Measurements from ENCODE around the gene RNASE8. TPM values are rescaled to one million over a fixed set of nuclear protein-coding genes. Genes with fewer than 3 reads are reported as not detected.

The RNASE8 gene
- total and polyA plus RNA-seq, 2 of the 4 experiments (the other 2 are of a cell fraction) = not detected

GRCh38 chr14:21089877-21090193 lies 32.2 kb downstream of the RNASE8 start:
- Histone ChIP-seq H3K4ac (ENCODE audit: low read depth, low read length) (no peak overlapping the region), H2AFZ (replicated peaks; ENCODE audit: low read length, poor library complexity) (no peak overlapping the region), H3K9ac (ENCODE audit: low read depth, low read length) (no peak overlapping the region), H3K23ac (ENCODE audit: low read depth, low read length) (no peak overlapping the region), H2BK20ac (ENCODE audit: low read depth, low read length) (no peak overlapping the region), H3K14ac (replicated peaks; ENCODE audit: low read depth, low read length) (no peak overlapping the region), H4K20me1 (ENCODE audit: insufficient read depth, low read length) (peaks cover 6% of the 10 kb centered on the region), H3K9me1 (ENCODE audit: insufficient read depth, low read length) (peaks cover 6% of the 10 kb centered on the region; the same call in 1 of the 2 replicates), H4K8ac (ENCODE audit: low read depth in 2 of 2, low read length in 2 of 2) (no peak overlapping the region), H2AK5ac (ENCODE audit: low read depth, low read length) (no peak overlapping the region), H2BK5ac (ENCODE audit: low read depth, low read length, poor library complexity, severe bottlenecking) (no peak overlapping the region), H3K79me1 (ENCODE audit: low read depth in 1 of 2, low read length in 2 of 2) (peaks cover 3 to 12% of the 10 kb centered on the region in 2 experiments; a peak in 2 of 4 replicates), H3K18ac (ENCODE audit: low read depth, low read length) (no peak overlapping the region), H2BK15ac (ENCODE audit: low read depth, low read length) (no peak overlapping the region), H3K4me3 (ENCODE audit: insufficient read depth, low read depth, low read length) (no peak overlapping the region), H3K27ac (ENCODE audit: insufficient read depth, low read length) (no peak overlapping the region), H3K36me3 (ENCODE audit: control insufficient read depth, insufficient read depth, low read length) (peaks cover 37% of the 10 kb centered on the region), H4K91ac (ENCODE audit: insufficient read depth, low read depth, low read length) (no peak overlapping the region), H3K9me3 (ENCODE audit: control insufficient read depth, insufficient read depth, low read length) (no peaks in the 10 kb centered on the region), H2AK9ac (replicated peaks; ENCODE audit: low read depth, low read length, poor library complexity) (no peak overlapping the region), H3K4me2 (ENCODE audit: low read depth, low read length) (no peak overlapping the region), H2BK120ac (ENCODE audit: low read depth, low read length) (no peak overlapping the region), H3K4me1 (ENCODE audit: control insufficient read depth, insufficient read depth, low read length) (peaks cover 17% of the 10 kb centered on the region), H3K27me3 (ENCODE audit: control insufficient read depth, insufficient read depth, low read length) (no peaks in the 10 kb centered on the region), H4K5ac (ENCODE audit: low read depth, low read length) (no peak overlapping the region), H3K56ac (ENCODE audit: extremely low read depth, insufficient read depth, low read length) (no peak overlapping the region)
- TF ChIP-seq MXI1 (IDR thresholded peaks at IDR 0.05; ENCODE audit: borderline replicate concordance, low read depth, low read length) = no peak
- no peak for TF ChIP-seq BHLHE40 (IDR thresholded peaks at IDR 0.05; ENCODE audit: low read depth, low read length)
- no peak for TF ChIP-seq MAFK (IDR thresholded peaks at IDR 0.05; ENCODE audit: low read depth, low read length)
- no peak for TF ChIP-seq POLR2A (IDR thresholded peaks at IDR 0.05; ENCODE audit: low read depth, low read length)
- no peak for TF ChIP-seq CTCF (conservative IDR thresholded peaks at IDR 0.05; ENCODE audit: low read depth, low read length)
- no peak for TF ChIP-seq MAZ (IDR thresholded peaks at IDR 0.05; ENCODE audit: borderline replicate concordance, low read depth, low read length)
- TF ChIP-seq SMC3 (IDR thresholded peaks at IDR 0.05; ENCODE audit: low read depth, low read length) = no peak
- no peak for TF ChIP-seq CEBPB (IDR thresholded peaks at IDR 0.05; ENCODE audit: low read depth, low read length)
- TF ChIP-seq, protein P1, sequence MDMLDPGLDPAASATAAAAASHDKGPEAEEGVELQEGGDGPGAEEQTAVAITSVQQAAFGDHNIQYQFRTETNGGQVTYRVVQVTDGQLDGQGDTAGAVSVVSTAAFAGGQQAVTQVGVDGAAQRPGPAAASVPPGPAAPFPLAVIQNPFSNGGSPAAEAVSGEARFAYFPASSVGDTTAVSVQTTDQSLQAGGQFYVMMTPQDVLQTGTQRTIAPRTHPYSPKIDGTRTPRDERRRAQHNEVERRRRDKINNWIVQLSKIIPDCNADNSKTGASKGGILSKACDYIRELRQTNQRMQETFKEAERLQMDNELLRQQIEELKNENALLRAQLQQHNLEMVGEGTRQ (IDR thresholded peaks at IDR 0.05; ENCODE audit: low read depth, low read length) = no peak
- no peak for TF ChIP-seq RAD21 (IDR thresholded peaks at IDR 0.05; ENCODE audit: low read length)
- BruUV-seq (replicated peaks) = no TSS peak
- dilution Hi-C loops (cut with HindIII; ENCODE audit: low sequenced_read_pairs, unreplicated experiment) = no loop called here
- in situ Hi-C loops (cut with MboI; ENCODE audit: low sequenced_read_pairs) = loop anchor here (25.0 kb wide), 2 partner anchors 628 to 753 kb away; partner anchors contain the start of genes APEX1, CCNB1IP1, OSGEP and PARP2
- WGBS, 2 experiments (ENCODE audit: extremely low coverage in 2 of 2, insufficient read length in 1 of 2) = 85% methylated on average over 4 of the region's 5 CpGs; no CpG with 5 or more reads in 1 of the 2 experiments
- intact Hi-C loops (cut with micrococcal nuclease) = no loop called here
- ChIA-PET CTCF (interaction anchor here (0.7 to 2.5 kb wide), 4 partner anchors 14 to 75 kb away, joined by 3 to 10 read pairs (median 4); partner anchors contain the start of gene ARHGEF40), POLR2A (ENCODE audit: unreplicated experiment) (no interaction called here)
- no peak for ATAC-seq (ENCODE audit: low read depth)
- DNase-seq = no peak
